GM12878 (cell line): ENCODE results near the gene SLC6A2. TPM values are rescaled to one million over a fixed set of nuclear protein-coding genes. Genes with fewer than 3 reads are reported as not detected.

Experiments
- ATAC-seq: fragments of 200-7000 bp; cut with Tn5 transposase; 3 replicates; pipeline ENCODE4 v1.9.1; 2020; ENCODE audit warnings: mild to moderate bottlenecking, moderate library complexity
- BruUV-seq: library from RNA; stranded (reverse); fragments of 400-500 nt; replicated peaks from 2 replicates; lab custom pipeline; 2021; lab: Mats Ljungman, UMichigan
- CTCF ChIA-PET: fragments of 300-600 bp; sonication (Branson Sonifier 250); formaldehyde crosslinking; extraction: SDS; loops from one replicate; lab custom pipeline; 2021; ENCODE audit warnings: inconsistent platforms; lab: Yijun Ruan, JAX
- POLR2A ChIA-PET: fragments of 350-600 bp; formaldehyde crosslinking; extraction: SDS; loops from one replicate; lab custom pipeline; 2021; ENCODE audit warnings: inconsistent platforms; lab: Charles Lee
- RAD21 ChIA-PET: fragments of 300-600 bp; sonication (Branson Sonifier 250); formaldehyde crosslinking; loops from one replicate; lab custom pipeline; 2023; ENCODE audit warnings: antibody characterized with exemption; ENCODE audit not compliant: unreplicated experiment; lab: Charles Lee
- SMC1A ChIA-PET: fragments of 300-600 bp; sonication (Branson Sonifier 250); formaldehyde crosslinking; loops from one replicate; lab custom pipeline; 2023; ENCODE audit not compliant: unreplicated experiment, uncharacterized antibody; lab: Charles Lee
- DNase-seq: peaks from one replicate; pipeline ENCODE4 v3.0.0-alpha.2; 2011; ENCODE audit warnings: low read depth, low spot score
- FAIRE-seq: peaks from 3 replicates; lab custom pipeline; 2011; peaks lifted over from hg19 to GRCh38; lab: Jason Lieb, UNC
- H2AFZ ChIP-seq: 2 replicates; pipeline ENCODE4 v1.6.0; 2011; ENCODE audit warnings: low read depth, low read length, control low read depth; ENCODE audit not compliant: control insufficient read depth
- H3K27ac ChIP-seq: 2 replicates; pipeline ENCODE4 v1.5.1; 2011; ENCODE audit warnings: control low read depth; ENCODE audit not compliant: control insufficient read depth, insufficient read depth
- H3K27me3 ChIP-seq, 2 experiments: replicated peaks in 1 of 2; 2 replicates each; pipeline versions ENCODE4 v1.6.0 to v1.6.1; 2011; ENCODE audit warnings: low read length in 1 of 2; ENCODE audit not compliant: control insufficient read depth in 2 of 2, insufficient read depth in 2 of 2
- H3K36me3 ChIP-seq, 2 experiments: 2 replicates each; pipeline ENCODE4 v1.5.1; 2011; ENCODE audit warnings: low read length in 1 of 2; ENCODE audit not compliant: control insufficient read depth in 2 of 2, insufficient read depth in 2 of 2
- H3K4me1 ChIP-seq: 2 replicates; pipeline ENCODE4 v1.6.1; 2011; ENCODE audit warnings: mild to moderate bottlenecking, low read length, moderate library complexity, mixed read lengths; ENCODE audit not compliant: control insufficient read depth, insufficient read depth
- H3K4me2 ChIP-seq: 2 replicates; pipeline ENCODE4 v1.6.0; 2011; ENCODE audit warnings: control low read depth; ENCODE audit not compliant: control insufficient read depth, insufficient read depth
- H3K4me3 ChIP-seq: fragments of 200-600 bp; sonication (generic); 2 replicates; pipeline ENCODE4 v1.5.1; 2016
- H3K79me2 ChIP-seq: 2 replicates; pipeline ENCODE4 v1.6.0; 2011; ENCODE audit warnings: low read length; ENCODE audit not compliant: control insufficient read depth, insufficient read depth
- H3K9ac ChIP-seq: 2 replicates; pipeline ENCODE4 v1.8.0; 2011; ENCODE audit warnings: low read length, control low read depth, mixed read lengths; ENCODE audit not compliant: control insufficient read depth, insufficient read depth
- H3K9me3 ChIP-seq: replicated peaks from 3 replicates; pipeline ENCODE4 v1.5.1; 2011; ENCODE audit warnings: mild to moderate bottlenecking, low read length; ENCODE audit not compliant: control insufficient read depth, insufficient read depth
- H4K20me1 ChIP-seq: 2 replicates; pipeline ENCODE4 v1.6.0; 2011; ENCODE audit not compliant: control insufficient read depth, insufficient read depth
- CHD2 ChIP-seq: IDR thresholded peaks from 2 replicates; pipeline ENCODE4 v1.6.1; 2011; ENCODE audit warnings: low read depth, low read length, improper control_type of control experiment, borderline replicate concordance
- CREB1 ChIP-seq: IDR thresholded peaks from 2 replicates; pipeline ENCODE4 v1.6.1; 2012; ENCODE audit warnings: low read depth, mild to moderate bottlenecking, inconsistent platforms
- CTCF ChIP-seq, 3 experiments: IDR thresholded peaks in 2 of 3; conservative IDR thresholded peaks in 1 of 3; 2 replicates each; pipeline ENCODE4 v1.5.1; 2011; ENCODE audit warnings: low read depth in 3 of 3, low read length in 3 of 3, mild to moderate bottlenecking in 3 of 3, control low read depth in 2 of 3, moderate library complexity in 2 of 3, inconsistent platforms in 1 of 3, mixed read lengths in 1 of 3; ENCODE audit not compliant: control insufficient read depth in 2 of 3, insufficient read depth in 1 of 3; ENCODE audit errors: extremely low read depth in 1 of 3
- SMAD5 ChIP-seq: IDR thresholded peaks from 2 replicates; pipeline ENCODE4 v1.6.1; 2016; ENCODE audit warnings: antibody characterized with exemption, low read depth
- SMC3 ChIP-seq: IDR thresholded peaks from 2 replicates; pipeline ENCODE4 v1.6.1; 2011; ENCODE audit warnings: low read length, improper control_type of control experiment, borderline replicate concordance
- SRF ChIP-seq, 2 experiments: IDR thresholded peaks; 2 replicates each; pipeline ENCODE4 v1.6.1; 2011; ENCODE audit warnings: low read depth in 2 of 2, low read length in 2 of 2, mild to moderate bottlenecking in 1 of 2, moderate library complexity in 1 of 2
- STAT3 ChIP-seq: IDR thresholded peaks from 2 replicates; pipeline ENCODE4 v1.6.1; 2011; ENCODE audit warnings: low read depth, low read length, improper control_type of control experiment
- WGBS: methylation state at CpG from one replicate; pipeline ENCODE4 v1.1.6; 2016; ENCODE audit warnings: low lambda C conversion rate; ENCODE audit not compliant: insufficient replicate concordance, insufficient coverage; ENCODE audit errors: missing lambda C conversion rate; 5-methylcytosine and 5-hydroxymethylcytosine counted together
- in situ Hi-C: fragments of 300-500 bp; cut with MboI; formaldehyde crosslinking; loops from 9 replicates; pipeline ENCODE4 v1.14.3; 2018; ENCODE audit warnings: mixed read lengths
- intact Hi-C: fragments of 100-400 bp; cut with micrococcal nuclease; formaldehyde crosslinking; loops from one replicate; pipeline ENCODE4 v1.14.2; 2022; ENCODE audit not compliant: unreplicated experiment
- polyA plus RNA-seq, 11 experiments: library from polyadenylated mRNA; depleted of rRNA in 4 of 11; unstranded in 6 of 11; stranded (reverse) in 5 of 11; fragments of >200 nt; fragmentation: Nextera tagmentation in 4 of 11; fragmentation: Illumina TruSeq in 1 of 11; extraction: Ambion mirVana in 4 of 11; extraction: Trizol in 1 of 11; gene quantifications; 1 replicate in 1 of 11; 2 replicates in 10 of 11; pipeline versions ENCODE4 v1.2.1 to v1.2.3, GENCODE V29; 2011 to 2016; ENCODE audit warnings: inconsistent platforms in 2 of 11, missing spikeins in 2 of 11, low read depth in 1 of 11
- total RNA-seq, 4 experiments: library from RNA; depleted of rRNA in 3 of 4; stranded (reverse); fragments of >200 nt in 3 of 4; fragmentation: Illumina TruSeq in 1 of 4; extraction: Trizol in 1 of 4; gene quantifications; 2 replicates each; pipeline versions ENCODE4 v1.2.1 to v1.2.3, GENCODE V29; 2013 to 2021

SLC6A2 gene
- total and polyA plus RNA-seq, 10 of the 15 experiments (the other 5 are each of a cell fraction or from before 2014, with no cell fraction given), result not detected

- Histone ChIP-seq H3K9me3 (no peaks in the 10 kb centered on the region), H3K9ac (no peak overlapping the region), H3K4me2 (no peak overlapping the region), H3K27me3 (no peaks in the 10 kb centered on the region; a peak in 3 of 4 replicates), H3K4me3 (no peak overlapping the region), H3K79me2 (no peaks in the 10 kb centered on the region), H3K36me3 (no peaks in the 10 kb centered on the region), H3K27ac (no peak overlapping the region), H4K20me1 (no peaks in the 10 kb centered on the region), H3K4me1 (no peaks in the 10 kb centered on the region), H2AFZ (no peak overlapping the region)
- BruUV-seq, result no TSS peak
- no peak for TF ChIP-seq SRF (IDR thresholded peaks at IDR 0.05; ENCODE audit: low read depth in 2 of 2, low read length in 2 of 2)
- TF ChIP-seq SMAD5, result no peak
- TF ChIP-seq STAT3, result no peak
- no peak for TF ChIP-seq CREB1
- no peak for TF ChIP-seq CHD2
- no peak for TF ChIP-seq CTCF (IDR thresholded peaks at IDR 0.05 in 2 of 3, conservative IDR thresholded peaks at IDR 0.05 in 1 of 3; ENCODE audit: control insufficient read depth in 2 of 3, extremely low read depth in 1 of 3, insufficient read depth in 1 of 3, low read depth in 3 of 3, low read length in 3 of 3)
- TF ChIP-seq SMC3, result no peak
- in situ Hi-C loops, result no loop called here
- 51% methylated on average over 22 of the region's 37 CpGs for WGBS
- ChIA-PET CTCF (no interaction called here), SMC1A (no interaction called here), RAD21 (no interaction called here), POLR2A (no interaction called here)
- ATAC-seq (no peak), DNase-seq (no peak), FAIRE-seq (no peak)
- intact Hi-C loops, result no loop called here
Measured at GRCh38 chr16:55656691-55657092, 904 bp downstream of the SLC6A2 start.
